Measurements from ENCODE around the gene DSPP.

DSPP gene

DNA sequence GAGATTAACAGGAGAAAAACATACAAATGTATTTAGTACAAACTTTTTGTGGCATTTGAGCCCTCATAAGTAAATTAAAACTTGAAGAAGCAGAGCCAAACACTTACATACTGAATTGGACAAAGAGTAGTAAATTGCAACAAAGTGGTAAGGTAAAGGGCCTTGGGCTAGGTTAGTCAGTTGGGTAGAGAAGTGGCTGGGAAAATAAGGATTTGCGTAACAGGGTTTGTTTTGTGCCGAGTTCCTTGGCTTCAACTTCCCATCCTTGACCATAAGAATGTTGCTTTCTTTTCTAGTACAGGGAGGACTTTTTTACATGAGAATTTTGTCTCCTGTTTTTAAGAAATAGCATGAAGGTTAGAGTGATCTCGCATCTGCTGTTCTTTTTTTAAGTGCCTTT lies 33.3 kb upstream of the DSPP start:
- Histone ChIP-seq H3K14ac (ENCODE audit: low read length) (no peak overlapping the region), H3K4ac (ENCODE audit: low read depth, low read length) (no peak overlapping the region), H3K27ac (ENCODE audit: low read depth, low read length) (no peak overlapping the region), H2AFZ (ENCODE audit: insufficient read depth, low read length, poor library complexity) (no peak overlapping the region), H3K9ac (ENCODE audit: low read length) (no peak overlapping the region), H4K8ac (ENCODE audit: low read depth, low read length) (no peak overlapping the region), H2BK5ac (ENCODE audit: low read depth, low read length, poor library complexity) (no peak overlapping the region), H3K23ac (ENCODE audit: low read length) (no peak overlapping the region), H3K4me3 (ENCODE audit: low read depth, low read length) (no peak overlapping the region), H3K79me1 (ENCODE audit: low read length) (no peaks in the 10 kb centered on the region), H3K79me2 (ENCODE audit: control insufficient read depth, insufficient read depth, low read length, poor library complexity) (no peaks in the 10 kb centered on the region), H4K12ac (ENCODE audit: low read depth, low read length) (no peak overlapping the region), H3K4me1 (ENCODE audit: control insufficient read depth in 1 of 2, insufficient read depth in 2 of 2, low read length in 2 of 2) (no peaks in the 10 kb centered on the region), H4K91ac (ENCODE audit: low read depth, low read length) (no peak overlapping the region), H3K27me3 (ENCODE audit: insufficient read depth, low read length) (no peaks in the 10 kb centered on the region), H3K18ac (ENCODE audit: low read length) (no peak overlapping the region), H2AK5ac (ENCODE audit: low read length) (no peak overlapping the region), H3K9me3 (ENCODE audit: insufficient read depth, low read depth, low read length) (no peaks in the 10 kb centered on the region), H2BK12ac (ENCODE audit: low read length) (no peak overlapping the region), H2BK120ac (ENCODE audit: insufficient read depth, low read length, poor library complexity) (no peak overlapping the region), H3K36me3 (ENCODE audit: control insufficient read depth in 1 of 2, insufficient read depth in 2 of 2, low read length in 2 of 2) (no peaks in the 10 kb centered on the region), H3K4me2 (ENCODE audit: low read length) (no peak overlapping the region)
- no CpG with 5 or more reads among the region's 3 CpGs for WGBS (ENCODE audit: extremely low coverage, insufficient coverage, insufficient read length)
- DNase-seq: peak in 1 of 2 donors; percentile 5

- H3K18ac ChIP-seq (ENCODE audit: low read length): no peak overlapping the region
- no peak overlapping the region for H4K91ac ChIP-seq (ENCODE audit: low read depth, low read length)
- H3K79me1 ChIP-seq (ENCODE audit: low read length): no peaks in the 10 kb centered on the region
- no peak overlapping the region for H3K27ac ChIP-seq (ENCODE audit: low read depth, low read length)
- no peaks in the 10 kb centered on the region for H3K79me2 ChIP-seq (ENCODE audit: control insufficient read depth, insufficient read depth, low read length, poor library complexity)
- no peaks in the 10 kb centered on the region for H3K27me3 ChIP-seq (ENCODE audit: insufficient read depth, low read length)
- no peaks in the 10 kb centered on the region for H3K9me3 ChIP-seq (ENCODE audit: insufficient read depth, low read depth, low read length)
- no peak overlapping the region for H2AK5ac ChIP-seq (ENCODE audit: low read length)
- H2BK12ac ChIP-seq (ENCODE audit: low read length): no peak overlapping the region
- no peaks in the 10 kb centered on the region for H3K4me1 ChIP-seq (ENCODE audit: control insufficient read depth in 1 of 2, insufficient read depth in 2 of 2, low read length in 2 of 2)
- no peak overlapping the region for H2BK120ac ChIP-seq (ENCODE audit: insufficient read depth, low read length, poor library complexity)
- no peak overlapping the region for H3K4me2 ChIP-seq (ENCODE audit: low read length)
- H4K8ac ChIP-seq (ENCODE audit: low read depth, low read length): no peak overlapping the region
- H4K12ac ChIP-seq (ENCODE audit: low read depth, low read length): no peak overlapping the region
- no peak overlapping the region for H2BK5ac ChIP-seq (ENCODE audit: low read depth, low read length, poor library complexity)
- WGBS (ENCODE audit: extremely low coverage, insufficient coverage, insufficient read length): no CpG with 5 or more reads among the region's 1 CpG
- H3K36me3 ChIP-seq (ENCODE audit: control insufficient read depth in 1 of 2, insufficient read depth in 2 of 2, low read length in 2 of 2): no peaks in the 10 kb centered on the region
- no peak overlapping the region for H2AFZ ChIP-seq (ENCODE audit: insufficient read depth, low read length, poor library complexity)
- H3K14ac ChIP-seq (ENCODE audit: low read length): no peak overlapping the region
- no peak overlapping the region for H3K4ac ChIP-seq (ENCODE audit: low read depth, low read length)
- H3K9ac ChIP-seq (ENCODE audit: low read length): no peak overlapping the region
- DNase-seq: no peak
- H3K4me3 ChIP-seq (ENCODE audit: low read depth, low read length): no peak overlapping the region
- H3K23ac ChIP-seq (ENCODE audit: low read length): no peak overlapping the region
Observed at GRCh38 chr4:87575408-87575807, 32.9 kb upstream of the DSPP start.

DNA sequence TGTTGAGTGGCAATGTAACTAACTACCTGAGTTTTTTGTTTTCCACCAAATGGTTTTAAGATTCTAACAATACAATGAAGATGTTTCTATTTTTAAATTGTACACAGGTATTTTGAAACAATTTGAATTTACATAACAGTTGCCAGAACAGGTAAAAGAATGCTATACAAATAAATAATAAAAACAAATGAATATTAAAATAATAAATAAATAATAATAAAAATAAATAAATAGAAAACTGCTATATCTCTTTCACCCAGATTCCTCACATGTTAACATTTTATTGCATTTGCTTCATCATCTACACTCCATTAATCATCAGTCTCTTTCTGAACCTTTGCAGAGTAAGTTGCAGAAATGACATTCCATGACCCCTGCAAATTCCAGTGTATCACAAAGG lies 32.3 kb upstream of the DSPP start:
- H4K91ac ChIP-seq (ENCODE audit: low read depth, low read length): no peak overlapping the region
- no peaks in the 10 kb centered on the region for H3K79me2 ChIP-seq (ENCODE audit: control insufficient read depth, insufficient read depth, low read length, poor library complexity)
- H2AK5ac ChIP-seq (ENCODE audit: low read length): no peak overlapping the region
- no peak overlapping the region for H3K23ac ChIP-seq (ENCODE audit: low read length)
- H3K27ac ChIP-seq (ENCODE audit: low read depth, low read length): no peak overlapping the region
- H3K18ac ChIP-seq (ENCODE audit: low read length): no peak overlapping the region
- H3K4me3 ChIP-seq (ENCODE audit: low read depth, low read length): no peak overlapping the region
- H3K79me1 ChIP-seq (ENCODE audit: low read length): no peaks in the 10 kb centered on the region
- no peak overlapping the region for H3K4me2 ChIP-seq (ENCODE audit: low read length)
- no peaks in the 10 kb centered on the region for H3K4me1 ChIP-seq (ENCODE audit: control insufficient read depth in 1 of 2, insufficient read depth in 2 of 2, low read length in 2 of 2)
- H3K36me3 ChIP-seq (ENCODE audit: control insufficient read depth in 1 of 2, insufficient read depth in 2 of 2, low read length in 2 of 2): no peaks in the 10 kb centered on the region
- H3K4ac ChIP-seq (ENCODE audit: low read depth, low read length): no peak overlapping the region
- H2BK120ac ChIP-seq (ENCODE audit: insufficient read depth, low read length, poor library complexity): no peak overlapping the region
- no peaks in the 10 kb centered on the region for H3K27me3 ChIP-seq (ENCODE audit: insufficient read depth, low read length)
- H2AFZ ChIP-seq (ENCODE audit: insufficient read depth, low read length, poor library complexity): no peak overlapping the region
- no peak overlapping the region for H4K8ac ChIP-seq (ENCODE audit: low read depth, low read length)
- no peak overlapping the region for H2BK12ac ChIP-seq (ENCODE audit: low read length)
- H3K9me3 ChIP-seq (ENCODE audit: insufficient read depth, low read depth, low read length): no peaks in the 10 kb centered on the region
- H3K14ac ChIP-seq (ENCODE audit: low read length): no peak overlapping the region
- H4K12ac ChIP-seq (ENCODE audit: low read depth, low read length): no peak overlapping the region
- H3K9ac ChIP-seq (ENCODE audit: low read length): no peak overlapping the region
- DNase-seq: no peak
- no peak overlapping the region for H2BK5ac ChIP-seq (ENCODE audit: low read depth, low read length, poor library complexity)

DNA sequence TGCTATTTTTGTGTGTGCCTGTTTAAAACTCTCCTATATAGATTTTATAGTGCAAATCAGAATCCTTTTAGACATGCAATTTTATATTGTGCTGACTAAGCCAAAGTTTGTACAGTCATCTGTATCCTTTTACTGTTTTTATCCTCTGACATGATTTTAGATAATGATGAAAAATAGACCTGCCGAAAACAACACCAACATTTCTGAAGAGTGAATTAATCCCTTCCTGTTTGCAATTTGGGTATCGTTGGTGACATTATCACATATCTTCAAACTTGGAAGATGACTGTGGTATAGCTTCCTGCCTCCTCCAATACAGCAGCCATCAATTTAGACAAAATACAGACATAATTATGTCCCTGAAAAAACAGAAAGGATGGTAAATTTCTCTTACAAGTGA lies 28.9 kb upstream of the DSPP start:
- no peak overlapping the region for H2AFZ ChIP-seq (ENCODE audit: insufficient read depth, low read length, poor library complexity)
- H3K4me2 ChIP-seq (ENCODE audit: low read length): no peak overlapping the region
- no peak overlapping the region for H3K4me3 ChIP-seq (ENCODE audit: low read depth, low read length)
- no peak overlapping the region for H2BK120ac ChIP-seq (ENCODE audit: insufficient read depth, low read length, poor library complexity)
- H3K14ac ChIP-seq (ENCODE audit: low read length): no peak overlapping the region
- no peak overlapping the region for H4K12ac ChIP-seq (ENCODE audit: low read depth, low read length)
- WGBS (ENCODE audit: extremely low coverage, insufficient coverage, insufficient read length): no CpG with 5 or more reads among the region's 2 CpGs
- no peaks in the 10 kb centered on the region for H3K36me3 ChIP-seq (ENCODE audit: control insufficient read depth in 1 of 2, insufficient read depth in 2 of 2, low read length in 2 of 2)
- H3K9ac ChIP-seq (ENCODE audit: low read length): no peak overlapping the region
- no peak overlapping the region for H2AK5ac ChIP-seq (ENCODE audit: low read length)
- no peak overlapping the region for H2BK12ac ChIP-seq (ENCODE audit: low read length)
- H3K4me1 ChIP-seq (ENCODE audit: control insufficient read depth in 1 of 2, insufficient read depth in 2 of 2, low read length in 2 of 2): no peaks in the 10 kb centered on the region
- H2BK5ac ChIP-seq (ENCODE audit: low read depth, low read length, poor library complexity): no peak overlapping the region
- H3K18ac ChIP-seq (ENCODE audit: low read length): no peak overlapping the region
- no peaks in the 10 kb centered on the region for H3K27me3 ChIP-seq (ENCODE audit: insufficient read depth, low read length)
- H3K23ac ChIP-seq (ENCODE audit: low read length): no peak overlapping the region
- H3K79me2 ChIP-seq (ENCODE audit: control insufficient read depth, insufficient read depth, low read length, poor library complexity): no peaks in the 10 kb centered on the region
- no peaks in the 10 kb centered on the region for H3K9me3 ChIP-seq (ENCODE audit: insufficient read depth, low read depth, low read length)
- DNase-seq: no peak
- H3K4ac ChIP-seq (ENCODE audit: low read depth, low read length): no peak overlapping the region
- H4K8ac ChIP-seq (ENCODE audit: low read depth, low read length): no peak overlapping the region
- H3K79me1 ChIP-seq (ENCODE audit: low read length): no peaks in the 10 kb centered on the region
- no peak overlapping the region for H3K27ac ChIP-seq (ENCODE audit: low read depth, low read length)
- H4K91ac ChIP-seq (ENCODE audit: low read depth, low read length): no peak overlapping the region

DNA sequence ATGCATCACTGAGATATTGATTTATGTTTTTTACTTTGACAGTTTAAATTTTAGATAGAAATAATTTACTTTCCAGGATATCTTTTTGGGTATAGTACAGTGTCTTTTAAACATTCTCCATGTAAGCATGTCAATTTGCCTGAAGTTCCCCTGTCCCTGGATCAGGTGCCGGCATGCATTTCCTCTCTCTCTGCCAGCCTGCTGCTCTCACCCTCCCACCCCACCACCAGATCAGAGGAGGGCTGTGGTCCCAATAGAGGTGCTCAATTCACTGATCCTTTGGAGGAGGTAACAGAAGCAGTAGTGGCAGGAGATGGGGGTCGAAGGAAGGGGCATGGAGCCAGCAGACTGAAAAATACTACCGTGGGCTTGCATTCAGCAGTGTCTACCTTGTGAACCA lies 28.3 kb upstream of the DSPP start:
- H2BK12ac ChIP-seq (ENCODE audit: low read length): no peak overlapping the region
- WGBS (ENCODE audit: extremely low coverage, insufficient coverage, insufficient read length): no CpG with 5 or more reads among the region's 3 CpGs
- H3K4me1 ChIP-seq (ENCODE audit: control insufficient read depth in 1 of 2, insufficient read depth in 2 of 2, low read length in 2 of 2): no peaks in the 10 kb centered on the region
- no peak overlapping the region for H2AK5ac ChIP-seq (ENCODE audit: low read length)
- no peaks in the 10 kb centered on the region for H3K36me3 ChIP-seq (ENCODE audit: control insufficient read depth in 1 of 2, insufficient read depth in 2 of 2, low read length in 2 of 2)
- no peak overlapping the region for H4K12ac ChIP-seq (ENCODE audit: low read depth, low read length)
- H3K4me3 ChIP-seq (ENCODE audit: low read depth, low read length): no peak overlapping the region
- H3K18ac ChIP-seq (ENCODE audit: low read length): no peak overlapping the region
- H3K9ac ChIP-seq (ENCODE audit: low read length): no peak overlapping the region
- no peaks in the 10 kb centered on the region for H3K9me3 ChIP-seq (ENCODE audit: insufficient read depth, low read depth, low read length)
- no peaks in the 10 kb centered on the region for H3K79me2 ChIP-seq (ENCODE audit: control insufficient read depth, insufficient read depth, low read length, poor library complexity)
- DNase-seq: no peak
- H3K79me1 ChIP-seq (ENCODE audit: low read length): no peaks in the 10 kb centered on the region
- H2AFZ ChIP-seq (ENCODE audit: insufficient read depth, low read length, poor library complexity): no peak overlapping the region
- H3K27ac ChIP-seq (ENCODE audit: low read depth, low read length): no peak overlapping the region
- no peak overlapping the region for H3K14ac ChIP-seq (ENCODE audit: low read length)
- H3K27me3 ChIP-seq (ENCODE audit: insufficient read depth, low read length): no peaks in the 10 kb centered on the region
- H3K23ac ChIP-seq (ENCODE audit: low read length): no peak overlapping the region
- no peak overlapping the region for H4K91ac ChIP-seq (ENCODE audit: low read depth, low read length)
- H3K4me2 ChIP-seq (ENCODE audit: low read length): no peak overlapping the region
- no peak overlapping the region for H2BK120ac ChIP-seq (ENCODE audit: insufficient read depth, low read length, poor library complexity)
- no peak overlapping the region for H3K4ac ChIP-seq (ENCODE audit: low read depth, low read length)
- no peak overlapping the region for H4K8ac ChIP-seq (ENCODE audit: low read depth, low read length)
- H2BK5ac ChIP-seq (ENCODE audit: low read depth, low read length, poor library complexity): no peak overlapping the region

Data from trophoblast cell (in vitro differentiated cells and primary cell).